HepG2 (cell line): ENCODE data around the gene XPR1.

Experiments used
- GZF1 ChIP-seq: sonication (generic); formaldehyde crosslinking; IDR thresholded peaks from 2 replicates; pipeline ENCODE4 v1.5.1; 2020; ENCODE audit warnings: mild to moderate bottlenecking, missing genetic modification reagents
- MXD4 ChIP-seq: IDR thresholded peaks from 2 replicates; pipeline ENCODE4 v1.6.1; 2016; ENCODE audit warnings: mild to moderate bottlenecking, missing biosample characterization, missing genetic modification reagents
- RNF2 ChIP-seq: fragments of 450-650 bp; conservative IDR thresholded peaks from 2 replicates; pipeline ENCODE4 v1.6.1; 2016; ENCODE audit warnings: low read depth
- SNAI1 ChIP-seq: sonication (generic); formaldehyde crosslinking; IDR thresholded peaks from 2 replicates; pipeline ENCODE4 v1.5.0; 2020; ENCODE audit warnings: mild to moderate bottlenecking, missing genetic modification reagents, borderline replicate concordance
- ZKSCAN8 ChIP-seq: IDR thresholded peaks from 2 replicates; pipeline ENCODE4 v1.6.1; 2016; ENCODE audit warnings: borderline replicate concordance, missing genetic modification reagents, missing compliant biosample characterization
- ZNF230 ChIP-seq: sonication (generic); formaldehyde crosslinking; IDR thresholded peaks from 2 replicates; pipeline ENCODE4 v1.4.0; 2020; ENCODE audit warnings: mild to moderate bottlenecking, missing genetic modification reagents
- TF ChIP-seq, protein P1 (sequence below): sonication (generic); formaldehyde crosslinking; IDR thresholded peaks from 2 replicates; pipeline ENCODE4 v1.9.0; 2021; ENCODE audit warnings: missing genetic modification reagents, borderline replicate concordance
- TF ChIP-seq, protein P2 (sequence below): sonication (generic); formaldehyde crosslinking; IDR thresholded peaks from 2 replicates; pipeline ENCODE4 v1.5.0; 2020; ENCODE audit warnings: mild to moderate bottlenecking, low read depth, missing genetic modification reagents, borderline replicate concordance
- TF ChIP-seq, protein P3 (sequence below): sonication (generic); formaldehyde crosslinking; IDR thresholded peaks from 2 replicates; pipeline ENCODE4 v1.5.0; 2020; ENCODE audit warnings: mild to moderate bottlenecking, missing genetic modification reagents, moderate library complexity
- TF ChIP-seq, protein P4 (sequence below): sonication (generic); formaldehyde crosslinking; IDR thresholded peaks from 2 replicates; pipeline ENCODE4 v1.4.0; 2020; ENCODE audit warnings: missing genetic modification reagents

DNA sequence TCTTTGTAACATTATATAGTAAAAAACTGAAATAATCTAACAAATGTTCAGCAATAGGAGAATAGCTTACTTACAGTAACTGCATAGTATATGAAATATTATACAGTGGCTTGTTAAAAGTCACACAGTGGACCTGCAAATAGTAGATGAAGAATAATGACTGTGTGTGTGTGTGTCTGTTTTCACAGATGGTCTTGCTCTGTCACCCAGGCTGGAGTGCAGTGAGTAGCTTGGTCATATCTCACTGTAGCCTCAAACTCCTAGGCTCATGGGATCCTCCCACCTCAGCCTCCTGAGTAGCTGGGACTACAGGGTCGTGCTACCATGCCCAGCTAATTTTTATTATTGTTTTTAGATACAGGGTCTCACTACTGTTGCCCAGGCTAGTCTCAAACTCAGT lies 213.5 kb downstream of the XPR1 start:
- TF ChIP-seq, protein P1, sequence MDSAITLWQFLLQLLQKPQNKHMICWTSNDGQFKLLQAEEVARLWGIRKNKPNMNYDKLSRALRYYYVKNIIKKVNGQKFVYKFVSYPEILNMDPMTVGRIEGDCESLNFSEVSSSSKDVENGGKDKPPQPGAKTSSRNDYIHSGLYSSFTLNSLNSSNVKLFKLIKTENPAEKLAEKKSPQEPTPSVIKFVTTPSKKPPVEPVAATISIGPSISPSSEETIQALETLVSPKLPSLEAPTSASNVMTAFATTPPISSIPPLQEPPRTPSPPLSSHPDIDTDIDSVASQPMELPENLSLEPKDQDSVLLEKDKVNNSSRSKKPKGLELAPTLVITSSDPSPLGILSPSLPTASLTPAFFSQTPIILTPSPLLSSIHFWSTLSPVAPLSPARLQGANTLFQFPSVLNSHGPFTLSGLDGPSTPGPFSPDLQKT (CRISPR knock-in tag) = no peak
- TF ChIP-seq SNAI1 (no peak), MXD4 (no peak), ZNF230 (no peak), ZKSCAN8 (CRISPR knock-in tag) (no peak), GZF1 (no peak), RNF2 (no peak)
- TF ChIP-seq, protein P2, sequence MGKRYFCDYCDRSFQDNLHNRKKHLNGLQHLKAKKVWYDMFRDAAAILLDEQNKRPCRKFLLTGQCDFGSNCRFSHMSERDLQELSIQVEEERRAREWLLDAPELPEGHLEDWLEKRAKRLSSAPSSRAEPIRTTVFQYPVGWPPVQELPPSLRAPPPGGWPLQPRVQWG (CRISPR knock-in tag) = no peak
- TF ChIP-seq, protein P3, sequence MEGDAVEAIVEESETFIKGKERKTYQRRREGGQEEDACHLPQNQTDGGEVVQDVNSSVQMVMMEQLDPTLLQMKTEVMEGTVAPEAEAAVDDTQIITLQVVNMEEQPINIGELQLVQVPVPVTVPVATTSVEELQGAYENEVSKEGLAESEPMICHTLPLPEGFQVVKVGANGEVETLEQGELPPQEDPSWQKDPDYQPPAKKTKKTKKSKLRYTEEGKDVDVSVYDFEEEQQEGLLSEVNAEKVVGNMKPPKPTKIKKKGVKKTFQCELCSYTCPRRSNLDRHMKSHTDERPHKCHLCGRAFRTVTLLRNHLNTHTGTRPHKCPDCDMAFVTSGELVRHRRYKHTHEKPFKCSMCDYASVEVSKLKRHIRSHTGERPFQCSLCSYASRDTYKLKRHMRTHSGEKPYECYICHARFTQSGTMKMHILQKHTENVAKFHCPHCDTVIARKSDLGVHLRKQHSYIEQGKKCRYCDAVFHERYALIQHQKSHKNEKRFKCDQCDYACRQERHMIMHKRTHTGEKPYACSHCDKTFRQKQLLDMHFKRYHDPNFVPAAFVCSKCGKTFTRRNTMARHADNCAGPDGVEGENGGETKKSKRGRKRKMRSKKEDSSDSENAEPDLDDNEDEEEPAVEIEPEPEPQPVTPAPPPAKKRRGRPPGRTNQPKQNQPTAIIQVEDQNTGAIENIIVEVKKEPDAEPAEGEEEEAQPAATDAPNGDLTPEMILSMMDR = no peak
- TF ChIP-seq, protein P4, sequence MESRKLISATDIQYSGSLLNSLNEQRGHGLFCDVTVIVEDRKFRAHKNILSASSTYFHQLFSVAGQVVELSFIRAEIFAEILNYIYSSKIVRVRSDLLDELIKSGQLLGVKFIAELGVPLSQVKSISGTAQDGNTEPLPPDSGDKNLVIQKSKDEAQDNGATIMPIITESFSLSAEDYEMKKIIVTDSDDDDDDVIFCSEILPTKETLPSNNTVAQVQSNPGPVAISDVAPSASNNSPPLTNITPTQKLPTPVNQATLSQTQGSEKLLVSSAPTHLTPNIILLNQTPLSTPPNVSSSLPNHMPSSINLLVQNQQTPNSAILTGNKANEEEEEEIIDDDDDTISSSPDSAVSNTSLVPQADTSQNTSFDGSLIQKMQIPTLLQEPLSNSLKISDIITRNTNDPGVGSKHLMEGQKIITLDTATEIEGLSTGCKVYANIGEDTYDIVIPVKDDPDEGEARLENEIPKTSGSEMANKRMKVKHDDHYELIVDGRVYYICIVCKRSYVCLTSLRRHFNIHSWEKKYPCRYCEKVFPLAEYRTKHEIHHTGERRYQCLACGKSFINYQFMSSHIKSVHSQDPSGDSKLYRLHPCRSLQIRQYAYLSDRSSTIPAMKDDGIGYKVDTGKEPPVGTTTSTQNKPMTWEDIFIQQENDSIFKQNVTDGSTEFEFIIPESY (CRISPR knock-in tag) = no peak
